Stimulated activated CD8-positive, alpha-beta memory T cell treated with anti-CD3 and anti-CD28 coated beads, Interleukin-7, amount 100 ng/mL, for 4 hours (primary cell): ENCODE data around the gene RAB30.
A peak's percentile ranks its signal among the peaks of the same experiment; 100 is the strongest.

ENCODE experiments used
- DNase-seq, 2 donors: peaks; one replicate each; pipeline ENCODE4 v3.0.0-alpha.2; 2020; ENCODE audit warnings: low read depth in 2 of 2

Gene RAB30

DNA sequence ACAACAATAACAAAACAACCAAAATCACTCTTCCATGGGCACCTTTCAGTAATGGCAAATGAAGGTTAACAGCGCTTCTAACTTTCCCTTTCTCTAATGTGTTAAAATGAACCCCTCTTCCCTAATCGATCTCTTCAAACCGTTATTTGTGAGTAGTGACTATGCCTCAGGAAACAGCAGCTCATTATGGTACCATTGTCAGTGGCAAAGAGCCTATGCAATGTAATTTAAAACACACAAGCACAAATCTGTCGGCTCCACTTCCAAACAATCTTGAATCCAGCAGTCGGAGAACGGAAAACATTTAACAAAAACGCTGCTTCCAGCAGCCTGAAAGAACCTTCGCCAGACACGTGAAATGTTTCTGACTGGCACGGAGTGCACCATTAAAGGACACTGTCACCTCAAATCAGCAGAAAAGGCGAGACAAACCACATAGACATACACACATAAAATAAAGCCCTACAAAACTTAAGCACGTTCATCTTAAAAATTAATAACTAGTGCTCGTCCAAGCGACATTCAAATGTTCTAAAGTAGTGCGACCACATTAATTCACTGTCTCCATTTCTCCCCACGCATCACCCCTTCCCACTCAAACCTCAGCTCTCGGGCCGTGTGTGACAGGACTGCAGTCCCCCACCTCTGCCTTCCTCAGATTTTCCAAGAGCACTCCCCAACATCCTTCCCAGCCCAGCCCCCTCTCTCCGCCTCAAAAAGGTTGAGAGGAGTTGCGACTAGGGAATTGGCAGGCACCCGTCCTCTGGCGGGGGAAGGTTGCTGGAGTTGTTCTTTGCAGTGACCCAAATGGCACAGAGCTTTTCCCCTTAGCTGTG, 748 bp downstream of the RAB30 start:
- DNase-seq: peak; percentile 9 to 16

DNA sequence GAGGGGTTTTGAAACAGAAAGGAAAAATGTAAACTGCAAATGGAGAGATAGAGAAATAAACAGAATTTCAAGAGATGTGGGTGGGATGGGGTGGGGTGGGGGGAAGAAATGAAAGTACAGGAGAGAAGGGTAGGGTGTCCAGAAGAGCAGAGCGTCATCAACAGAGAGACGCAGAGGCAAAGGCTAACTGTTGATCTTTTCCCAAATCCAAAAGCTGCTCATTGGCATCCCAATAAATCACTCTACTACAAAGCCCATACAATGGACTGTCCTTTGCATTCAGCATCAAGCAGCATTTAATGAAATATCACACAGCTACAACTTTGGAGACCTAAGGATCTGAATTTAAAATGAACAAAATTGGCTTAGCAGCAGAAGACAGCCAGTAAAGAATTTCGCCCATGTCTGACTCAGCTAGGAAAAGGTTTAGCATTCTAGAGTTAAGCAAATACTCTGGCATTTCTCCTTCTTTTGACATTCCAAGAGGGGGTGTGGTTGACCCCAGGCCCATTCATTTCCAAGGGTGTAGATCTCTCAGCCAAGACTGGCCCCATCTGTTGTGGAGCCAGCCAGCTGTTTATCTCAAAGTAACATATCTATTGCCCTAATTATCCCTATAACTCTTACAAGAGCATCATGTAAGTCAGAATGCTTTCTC, 1.5 kb downstream of the RAB30 start:
- no peak for DNase-seq

DNA sequence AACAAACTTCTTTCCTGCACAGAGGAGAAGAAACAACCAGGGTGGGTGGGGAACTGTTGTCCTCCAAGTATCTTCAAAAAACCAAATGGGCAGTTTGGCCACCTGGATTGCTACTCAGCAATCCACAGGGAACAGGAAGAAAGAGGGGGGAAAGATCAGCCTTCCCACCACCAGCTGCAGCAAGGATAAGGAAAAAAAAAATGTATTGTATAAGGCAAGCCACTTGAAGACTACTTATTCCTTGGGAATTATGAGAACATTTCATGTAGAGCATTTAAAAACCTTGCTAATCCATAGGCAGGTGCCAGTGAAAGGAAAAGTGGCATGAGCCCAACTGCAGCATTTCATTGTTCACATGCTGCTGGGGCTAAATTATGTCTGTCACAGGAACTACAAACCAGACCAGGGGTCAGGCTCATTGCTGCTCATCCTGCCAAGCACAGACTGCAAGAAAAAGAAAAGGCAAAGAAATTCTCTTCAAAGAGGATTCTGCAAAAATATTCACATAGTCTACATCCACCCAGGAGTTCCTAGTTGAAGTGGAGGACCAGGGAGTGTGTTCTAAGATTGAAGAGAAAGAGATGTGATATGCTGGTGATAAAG, 2.2 kb downstream of the RAB30 start:
- no peak for DNase-seq

DNA sequence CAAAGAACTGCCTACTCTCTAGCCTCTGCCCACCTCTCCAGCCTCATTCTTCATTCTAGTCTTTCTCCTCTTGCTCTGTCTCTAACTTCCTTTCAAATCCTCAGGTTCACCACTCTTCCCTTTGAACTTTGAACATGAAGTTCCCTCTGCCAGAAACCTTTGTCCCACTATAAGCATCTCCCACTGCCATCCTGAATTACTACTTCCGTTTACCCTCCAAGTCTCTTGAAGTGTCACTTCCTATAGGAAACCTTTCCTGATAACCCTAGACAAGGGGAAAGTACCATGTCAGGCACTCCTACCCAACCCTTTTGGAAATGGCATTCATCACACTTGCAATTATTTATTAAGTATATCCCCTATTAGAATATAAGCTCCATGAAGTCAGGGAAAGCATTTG, 3.1 kb downstream of the RAB30 start:
- DNase-seq: no peak

DNA sequence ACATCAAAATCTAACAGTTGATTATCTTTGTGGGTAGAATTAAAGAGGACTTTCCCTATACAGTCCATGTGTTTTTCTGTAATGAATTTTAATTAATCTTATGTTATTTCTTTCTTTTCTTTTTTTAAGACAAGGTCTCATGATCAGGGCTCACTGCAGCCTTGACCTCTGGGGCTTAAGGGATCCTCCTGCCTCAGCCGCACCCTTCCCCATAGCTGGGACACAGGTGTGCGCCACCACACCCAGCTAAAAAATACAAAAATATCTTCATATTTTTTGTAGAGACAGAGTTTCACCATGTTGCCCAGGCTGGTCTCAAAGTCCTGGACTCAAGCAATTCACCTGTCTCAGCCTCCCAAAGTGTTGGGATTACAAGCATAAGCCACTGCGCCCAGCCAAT, 7.7 kb downstream of the RAB30 start:
- no peak for DNase-seq

DNA sequence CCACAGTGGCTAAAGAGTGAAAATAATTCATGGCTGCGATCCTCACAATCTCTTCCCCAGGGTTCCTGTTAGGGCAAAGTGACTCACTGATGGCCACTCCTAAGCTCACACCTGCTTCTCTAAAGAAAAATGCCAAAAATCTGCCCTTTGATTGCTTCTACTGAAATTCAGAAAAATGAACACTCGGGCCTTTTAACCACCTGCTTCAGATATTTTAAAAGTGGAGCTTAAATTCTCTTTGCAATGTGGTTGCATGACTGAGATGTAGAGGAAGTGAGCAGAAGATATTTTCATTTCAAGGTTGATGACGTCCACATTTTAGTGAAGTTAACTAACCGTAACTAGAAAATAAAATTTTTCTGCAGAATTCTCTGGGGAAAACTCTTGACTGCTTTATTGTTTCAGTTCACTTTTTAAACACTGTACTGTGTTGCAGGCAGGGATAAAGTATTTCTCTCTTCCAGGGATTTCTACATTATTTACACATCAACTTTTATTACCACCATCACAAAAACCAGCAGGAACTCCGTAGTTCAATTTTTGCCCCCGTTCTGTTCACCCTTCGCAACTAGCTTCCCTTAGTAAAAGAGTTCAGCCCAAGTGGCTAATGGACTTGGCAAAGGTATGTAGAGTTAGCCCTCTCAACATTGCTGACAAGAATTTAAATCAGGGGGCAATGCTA, 8.5 kb downstream of the RAB30 start:
- no peak for DNase-seq

DNA sequence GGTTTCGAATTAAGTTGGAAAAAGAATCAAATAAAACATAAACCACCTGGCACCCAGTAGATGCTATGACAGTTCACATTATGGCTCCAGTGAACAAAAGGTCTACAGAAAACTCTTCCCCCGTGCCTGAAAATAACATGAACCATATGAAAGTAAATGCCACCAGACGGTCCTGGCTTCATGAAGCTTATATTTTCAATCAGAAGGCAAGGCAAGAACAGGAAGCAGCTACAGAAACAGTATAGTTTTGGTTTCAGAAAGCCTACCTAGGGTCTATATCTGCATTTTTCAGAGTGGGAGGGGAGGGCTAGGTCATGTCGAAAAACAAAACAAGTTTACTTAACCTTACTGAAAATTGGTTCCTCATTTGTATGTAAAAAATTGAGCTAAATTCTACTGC, 9.8 kb downstream of the RAB30 start:
- DNase-seq: no peak

DNA sequence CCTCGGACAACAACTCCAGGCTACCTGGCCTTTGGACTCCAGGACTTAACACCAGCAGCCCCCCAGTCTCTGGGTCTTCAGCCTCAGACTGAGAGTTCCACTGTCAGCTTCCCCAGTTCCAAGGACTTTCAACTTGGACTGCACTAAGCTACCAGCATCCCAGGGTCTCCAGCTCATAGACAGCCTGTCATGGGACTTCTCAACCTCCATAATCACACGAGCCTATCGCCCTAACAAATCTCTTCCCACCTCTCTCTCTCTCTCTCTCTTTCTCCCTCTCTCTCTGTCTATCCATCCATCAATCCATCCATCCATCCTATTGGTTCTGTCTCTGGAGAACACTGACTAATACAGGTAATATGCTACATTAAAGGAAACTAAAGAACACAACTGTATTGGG, 10.7 kb downstream of the RAB30 start:
- DNase-seq: no peak

DNA sequence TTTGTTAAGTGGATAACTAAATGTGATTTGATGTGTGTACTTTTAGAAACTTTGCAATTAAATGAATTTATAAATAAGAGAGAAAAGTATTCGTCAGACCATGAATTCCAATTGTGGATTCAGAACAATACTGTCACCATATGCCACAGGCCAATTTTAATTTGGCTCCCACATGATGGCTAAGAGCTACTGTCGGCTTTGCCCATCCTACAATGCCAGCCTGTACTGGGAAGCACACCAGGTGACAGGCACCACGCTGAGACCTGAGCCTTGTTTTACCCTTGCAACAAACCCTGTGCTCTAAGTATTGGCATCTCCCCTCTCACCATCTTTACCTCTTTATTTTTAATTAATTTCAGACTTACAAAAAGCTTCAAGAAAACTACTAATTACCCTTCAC, 14.0 kb downstream of the RAB30 start:
- DNase-seq: no peak

DNA sequence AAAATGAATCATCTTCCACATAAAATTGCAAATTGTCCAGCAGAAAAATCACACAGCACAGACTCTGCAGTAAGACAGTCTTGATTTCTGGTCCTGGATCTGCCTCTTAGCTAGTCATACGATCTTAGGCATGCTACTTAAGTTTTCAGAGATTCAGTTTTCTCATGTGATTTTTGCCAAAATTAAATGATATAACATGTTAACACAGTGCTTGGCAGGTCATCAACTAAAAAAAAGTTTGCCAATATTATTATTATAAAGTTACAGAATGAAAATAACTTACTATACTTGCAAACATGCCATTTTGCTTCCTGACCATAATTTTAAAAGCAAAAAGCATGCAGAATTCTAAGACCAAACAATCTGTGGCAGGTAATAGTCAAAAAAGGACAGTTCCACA, 15.1 kb downstream of the RAB30 start:
- DNase-seq: no peak

DNA sequence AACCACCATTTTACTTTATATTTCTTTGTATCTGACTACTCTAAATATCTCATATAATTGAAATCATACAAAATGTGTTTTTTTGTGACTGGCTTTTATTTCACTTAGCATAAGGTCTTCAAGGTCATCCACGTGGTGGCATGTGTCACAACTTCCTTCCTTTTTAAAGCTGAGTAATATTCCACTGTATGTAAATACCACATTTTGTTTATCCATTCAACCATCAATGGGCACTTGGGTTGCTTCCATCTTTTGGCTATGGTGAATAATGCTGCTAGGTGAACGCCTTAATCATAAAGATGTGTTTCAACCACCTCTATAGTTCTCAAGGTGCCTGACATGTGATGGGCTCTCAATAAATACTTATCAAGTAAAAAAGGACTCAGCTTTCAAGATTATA, 15.5 kb downstream of the RAB30 start:
- no peak for DNase-seq

DNA sequence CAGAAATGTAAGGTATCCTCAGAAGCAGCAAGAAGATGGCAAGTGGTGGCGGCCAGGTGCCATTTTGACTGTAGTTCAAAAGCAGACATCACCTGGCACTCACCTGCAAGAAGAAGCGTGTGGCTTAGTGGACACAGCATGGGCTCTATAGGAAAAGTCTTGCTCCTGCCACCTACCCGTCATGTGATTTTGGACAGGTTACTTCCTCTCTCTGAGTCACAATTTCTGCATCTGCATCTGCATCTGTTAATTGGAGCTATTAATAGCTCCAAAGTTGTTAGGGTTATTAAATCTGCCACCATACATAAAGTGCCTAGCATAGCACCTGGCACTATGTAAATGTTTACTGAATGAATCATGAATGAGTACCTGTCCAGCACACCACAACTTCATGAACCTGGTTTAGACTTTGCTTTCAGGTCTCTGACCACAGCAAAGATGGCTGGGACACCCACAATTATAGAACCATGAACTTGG, 16.8 kb downstream of the RAB30 start:
- DNase-seq: no peak

DNA sequence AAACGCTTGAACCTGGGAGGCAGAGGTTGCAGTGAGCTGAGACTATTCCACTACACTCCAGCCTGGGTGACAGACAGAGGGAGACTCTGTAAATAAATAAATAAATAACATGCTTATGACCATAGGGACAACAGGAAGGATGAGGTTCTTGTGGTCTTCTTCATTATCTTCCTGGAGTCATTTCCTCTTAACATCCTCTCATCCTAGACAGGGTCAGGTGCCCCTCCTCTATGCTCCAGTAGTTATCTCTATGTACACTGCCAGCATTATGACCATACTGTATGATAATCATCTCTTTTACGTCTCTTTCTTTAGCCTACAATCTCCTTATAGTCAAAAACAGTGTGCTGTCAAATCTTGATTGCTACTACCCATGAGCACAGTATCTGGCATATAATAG, 17.7 kb downstream of the RAB30 start:
- no peak for DNase-seq

DNA sequence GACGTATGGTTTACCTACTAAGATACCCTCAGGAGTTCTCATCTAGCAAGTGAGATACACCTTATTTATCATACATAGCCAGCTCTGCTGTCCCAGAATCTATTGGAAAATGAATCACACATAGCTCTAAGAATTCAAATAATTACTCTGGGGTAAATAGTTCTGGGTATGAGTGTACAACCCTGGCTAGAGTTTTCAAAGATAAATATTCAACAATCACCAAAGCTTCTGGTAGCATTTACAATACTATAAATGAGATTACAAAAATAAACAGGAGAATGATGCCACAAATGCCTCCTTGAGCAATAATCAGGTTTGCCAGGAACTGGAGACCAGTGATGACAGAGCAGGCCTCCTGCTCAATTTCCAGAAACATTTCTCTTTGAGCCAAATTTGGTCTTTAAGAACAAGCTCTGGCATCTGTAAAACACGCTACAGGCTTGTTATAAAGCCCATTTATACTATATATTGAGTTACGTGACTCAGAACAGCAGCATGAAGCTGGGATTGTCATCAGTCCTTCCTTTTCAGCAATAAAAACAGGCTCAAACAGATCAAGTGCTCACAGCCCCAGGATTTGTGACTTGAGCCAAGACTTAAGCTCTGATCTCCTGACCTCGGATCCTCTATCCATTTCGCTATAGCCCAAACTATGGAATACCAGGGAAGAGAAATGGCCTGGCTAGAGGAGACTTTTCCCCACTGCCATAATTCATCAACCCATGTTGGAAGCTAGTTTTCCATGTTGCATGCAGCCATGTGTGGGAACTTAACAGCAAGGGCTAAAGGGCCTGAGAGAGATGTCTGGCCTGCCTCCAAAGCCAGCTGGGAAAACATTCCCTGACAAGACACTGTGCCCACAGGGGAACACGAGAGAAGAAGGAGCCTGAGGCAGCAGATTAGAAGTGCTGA, 19.7 kb downstream of the RAB30 start:
- DNase-seq: no peak

DNA sequence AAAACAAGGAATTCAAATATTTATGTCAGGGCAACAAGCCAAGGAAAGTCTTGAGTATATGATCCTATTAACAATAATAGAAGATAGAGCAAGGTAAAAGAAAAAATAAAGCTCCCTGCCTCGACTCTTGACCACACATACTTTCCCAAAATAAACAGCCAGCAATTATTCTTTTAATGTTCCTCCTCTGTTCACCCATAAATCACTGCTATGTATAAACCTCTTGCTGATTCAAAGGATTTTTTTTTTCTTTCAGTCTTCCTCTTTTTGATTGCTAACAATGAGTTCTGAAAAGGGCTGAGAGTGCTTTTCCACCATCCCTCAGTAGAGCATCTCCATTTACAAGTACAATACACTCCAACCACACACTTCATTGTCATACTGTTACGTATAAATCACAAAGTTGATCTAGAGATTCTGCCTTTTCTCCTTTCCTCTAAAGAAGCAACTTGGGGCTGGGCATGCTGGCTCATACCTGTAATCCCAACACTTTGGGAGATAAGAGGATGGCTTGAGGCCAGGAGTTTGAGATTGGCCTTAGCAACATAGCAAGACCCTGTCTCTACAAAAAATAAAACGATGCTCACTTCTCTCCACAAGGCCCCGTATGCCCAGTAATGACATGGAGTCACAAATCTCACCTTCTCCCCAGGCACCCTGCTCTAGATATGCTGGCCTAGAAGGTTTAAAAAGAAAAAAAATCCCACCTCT, 24.0 kb downstream of the RAB30 start:
- no peak for DNase-seq

DNA sequence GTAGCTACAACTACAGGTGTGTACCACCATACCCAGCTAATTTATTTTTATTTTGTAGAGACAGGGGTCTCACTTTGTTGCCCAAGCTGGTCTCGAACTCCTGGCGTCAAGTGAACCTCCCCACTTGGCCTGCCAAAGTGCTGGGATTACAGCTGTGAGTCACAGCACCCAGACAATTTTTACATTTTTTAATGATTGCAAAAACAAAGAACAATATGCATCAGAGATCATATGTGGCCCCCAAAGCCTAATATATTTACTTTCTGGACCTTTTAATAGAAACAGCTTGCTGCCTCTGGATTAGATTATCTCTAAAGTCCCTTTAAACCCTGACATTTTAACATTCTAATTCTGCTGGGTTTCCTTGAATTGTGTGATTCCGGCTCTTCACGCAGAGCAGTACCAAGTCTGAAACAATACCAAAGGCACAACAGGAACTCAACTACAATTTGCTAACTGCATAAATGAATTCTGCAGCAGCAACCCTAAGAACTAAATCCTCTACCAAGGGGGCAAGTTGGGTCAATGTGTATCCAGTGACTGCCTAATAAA, 25.0 kb downstream of the RAB30 start:
- DNase-seq: no peak

DNA sequence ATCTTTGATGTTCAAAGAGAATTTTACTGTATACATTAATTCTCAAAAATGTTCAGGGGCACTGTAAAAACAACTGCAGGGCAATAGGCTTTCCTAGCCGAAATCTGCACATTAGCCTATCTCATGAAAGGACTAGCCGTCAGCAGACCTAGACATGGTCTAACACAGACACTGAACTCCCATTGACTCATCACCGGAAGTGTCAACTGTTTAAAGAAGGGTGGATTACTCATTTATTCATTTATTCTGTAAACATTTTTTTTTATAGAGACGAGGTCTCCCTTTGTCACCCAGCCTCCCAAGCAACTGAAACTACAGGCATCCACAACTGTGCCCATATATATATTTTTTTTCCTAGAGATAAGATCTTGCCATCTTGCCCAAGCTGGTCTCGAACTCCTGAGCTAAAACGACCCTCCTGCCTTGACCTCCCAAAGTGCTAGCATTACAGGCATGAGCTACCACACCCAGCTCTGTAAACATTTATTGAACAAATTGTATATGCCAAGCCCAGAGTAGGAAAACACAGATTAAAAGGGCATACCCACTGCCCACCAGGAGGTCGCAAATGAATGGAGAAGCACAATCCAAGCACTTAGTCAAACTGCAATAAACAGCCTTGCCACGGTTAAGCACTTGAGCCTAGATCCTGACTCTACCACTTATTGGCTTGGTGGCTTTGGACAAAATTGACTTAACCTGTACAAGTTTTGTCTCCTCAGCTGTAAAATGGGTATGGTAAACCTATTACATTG, 26.6 kb downstream of the RAB30 start:
- DNase-seq: no peak

DNA sequence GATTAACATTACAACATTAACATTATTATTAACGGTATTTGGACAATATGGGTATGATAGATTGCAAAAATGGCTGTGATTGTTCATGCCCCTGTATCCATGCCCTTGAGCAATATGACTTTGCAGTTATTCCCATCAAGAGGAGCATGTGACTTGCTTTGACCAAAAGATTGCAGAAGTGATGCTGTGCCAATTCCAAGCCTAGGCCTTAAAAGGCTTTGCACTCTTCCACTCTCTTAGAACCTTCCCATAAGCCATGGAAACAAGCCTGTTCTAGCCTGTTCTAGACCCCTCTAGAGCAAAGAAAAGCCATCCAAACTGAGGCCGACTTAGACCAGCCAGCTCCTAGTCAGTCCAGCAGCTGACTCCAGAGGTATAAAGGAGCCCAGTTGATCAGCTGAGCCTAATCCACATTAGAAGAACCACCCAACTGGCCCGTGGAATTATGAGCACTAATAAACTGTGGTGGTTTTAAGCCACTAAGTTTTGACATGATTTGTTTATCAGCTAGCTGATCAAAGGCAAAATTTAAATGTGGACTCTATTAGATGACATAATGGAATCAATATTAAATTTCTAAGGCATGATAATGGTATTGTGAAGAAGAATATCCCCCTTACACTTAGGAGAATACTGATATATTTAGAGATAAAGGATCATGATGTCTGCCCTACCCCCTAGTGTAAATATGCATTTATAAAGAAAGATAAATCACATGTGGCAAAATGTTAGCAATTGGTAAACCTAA, 28.6 kb downstream of the RAB30 start:
- DNase-seq: no peak

DNA sequence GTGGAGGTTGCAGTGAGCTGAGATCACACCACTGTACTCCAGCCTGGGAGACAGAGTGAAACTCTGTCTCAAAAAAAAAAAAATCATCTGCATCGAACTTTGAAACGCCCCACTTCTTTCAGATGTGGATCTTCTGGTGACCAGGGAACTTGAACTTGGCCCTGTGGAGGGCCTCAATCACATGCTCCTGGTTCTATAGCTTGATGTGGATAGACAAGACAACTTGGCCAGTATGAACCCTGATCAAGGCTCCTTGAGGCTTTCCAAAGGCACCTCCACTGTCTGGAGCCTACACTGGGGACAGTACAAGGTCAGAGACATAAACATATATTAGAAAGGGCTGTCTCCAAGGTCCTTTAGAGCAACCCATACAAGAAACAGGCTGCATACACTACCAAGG, 30.6 kb downstream of the RAB30 start:
- no peak for DNase-seq
